Heart left ventricle (tissue), 16 donors: ENCODE measurements around the gene PDZK1. TPM values are rescaled to one million over a fixed set of nuclear protein-coding genes. Genes with fewer than 3 reads are reported as not detected.
A peak's percentile ranks its signal among the peaks of the same experiment; 100 is the strongest.

Source experiments
- ATAC-seq, 4 donors: fragments of 200-7000 bp; cut with Tn5 transposase; one replicate each; pipeline ENCODE4 v1.9.1; 2020 to 2022; ENCODE audit warnings: moderate library complexity in 4 of 4, mild to moderate bottlenecking in 3 of 4, moderate number of reproducible peaks in 1 of 4
- DNase-seq, 5 donors: peaks; one replicate each; pipeline ENCODE4 v3.0.0-alpha.2; 2020
- H3K27ac ChIP-seq, 12 donors: fragments of 200-600 bp; sonication (generic) in 4 of 12; one replicate each; pipeline versions ENCODE4 v1.5.0 to v1.8.0; 2016 to 2022; ENCODE audit warnings: mild to moderate bottlenecking in 2 of 12
- H3K27me3 ChIP-seq, 9 donors: fragments of 200-600 bp; sonication (generic) in 2 of 9; one replicate each; pipeline versions ENCODE4 v1.5.1 to v1.8.0; 2016 to 2022; ENCODE audit warnings: mild to moderate bottlenecking in 3 of 9
- H3K36me3 ChIP-seq, 9 donors: fragments of 200-600 bp; sonication (generic) in 2 of 9; one replicate each; pipeline versions ENCODE4 v1.5.0 to v1.8.0; 2018 to 2022; ENCODE audit warnings: mild to moderate bottlenecking in 2 of 9
- H3K4me1 ChIP-seq, 12 donors: fragments of 200-600 bp; sonication (generic) in 4 of 12; one replicate each; pipeline versions ENCODE4 v1.5.0 to v1.8.0; 2016 to 2022; ENCODE audit warnings: mild to moderate bottlenecking in 3 of 12
- H3K4me3 ChIP-seq, 12 donors: fragments of 200-600 bp; sonication (generic) in 4 of 12; one replicate each; pipeline versions ENCODE4 v1.5.0 to v1.8.0; 2017 to 2022; ENCODE audit warnings: mild to moderate bottlenecking in 9 of 12, moderate library complexity in 4 of 12
- H3K9me3 ChIP-seq, 12 donors: fragments of 200-600 bp; sonication (generic) in 4 of 12; one replicate each; pipeline versions ENCODE4 v1.5.0 to v1.8.0; 2016 to 2022; ENCODE audit warnings: mild to moderate bottlenecking in 1 of 12
- POLR2A ChIP-seq, 2 donors: fragments of 450-650 bp; IDR thresholded peaks; one replicate each; pipeline ENCODE4 v1.6.1; 2017; ENCODE audit warnings: antibody characterized with exemption in 2 of 2, mild to moderate bottlenecking in 2 of 2, moderate library complexity in 2 of 2
- WGBS, 4 donors: extraction: QIAGEN DNeasy Blood & Tissue Kit in 2 of 4; methylation state at CpG; one replicate each; pipeline versions ENCODE4 v1.1.5 to v1.1.7; 2013 to 2018; 5-methylcytosine and 5-hydroxymethylcytosine counted together
- intact Hi-C, 10 donors: fragments of 100-400 bp; cut with DNase I; formaldehyde crosslinking; loops; one replicate each; pipeline versions ENCODE4 v1.11.1 to v1.14.2; 2022
- polyA plus RNA-seq, 2 donors: library from polyadenylated mRNA; stranded (reverse); fragments of 200-250 nt; gene quantifications; one replicate each; pipeline ENCODE4 v1.2.3, GENCODE V29; 2013
- total RNA-seq, 9 donors: library from RNA; depleted of rRNA in 2 of 9; stranded (reverse); fragments of >200 nt in 2 of 9; fragmentation: NEBNext Ultra II Directional in 3 of 9; extraction: Animal tissue kit (Norgen Biotek cat#: 25700) in 3 of 9; gene quantifications; one replicate each; pipeline versions ENCODE4 v1.1.0 to v1.2.4, GENCODE V29; 2016 to 2023
- TF ChIP-seq, protein P1 (sequence below), 12 donors: fragments of 200-600 bp; sonication (generic) in 4 of 12; IDR thresholded peaks; one replicate each; pipeline versions ENCODE4 v1.5.0 to v1.8.0; 2018 to 2022; ENCODE audit warnings: antibody characterized with exemption in 12 of 12, mild to moderate bottlenecking in 5 of 12
- donor health status: ischemic (EF 13 %, LVEDD 7.1; RV severe dilation, severe dysfunction).
- donor health status: healthy with polysubstance abuse.
- donor health status: DM: no; HTN: yes; CAD: no.
- donor health status: DM: no; HTN: no; CAD: no.
- donor health status: ischemic (EF 25% LVEDD 6.9; RV normal size, moderate dysfunction).
- donor health status: ischemic (EF 25% LVEDD 5.7; RV mildly dilated, moderate dysfunction).
- donor health status: healthy.
- donor health status: DM: yes; HTN: yes; CAD: no.
- donor health status: ischemic (EF 35%, LVEDD 5.7; RV mildly dilated, moderate dysfunction).
- donor health status: nonischemic (EF 11% LVEDD 7.7; RV severe dilation, severe dysfunction).
- donor health status: DM: yes; HTN: yes; CAD: no.
- donor health status: PGD.
- donor health status: ischemic (EF 29% LVEDD 5.4; RV normal size, mild dysfunction).
- donor health status: nonischemic (EF 23%, LVEDD 6.1; RV moderate dilation, normal function).

The PDZK1 gene
- total and polyA plus RNA-seq, 11 donors: 0.07 to 0.57 (median 0.20) TPM; not detected in 6

DNA sequence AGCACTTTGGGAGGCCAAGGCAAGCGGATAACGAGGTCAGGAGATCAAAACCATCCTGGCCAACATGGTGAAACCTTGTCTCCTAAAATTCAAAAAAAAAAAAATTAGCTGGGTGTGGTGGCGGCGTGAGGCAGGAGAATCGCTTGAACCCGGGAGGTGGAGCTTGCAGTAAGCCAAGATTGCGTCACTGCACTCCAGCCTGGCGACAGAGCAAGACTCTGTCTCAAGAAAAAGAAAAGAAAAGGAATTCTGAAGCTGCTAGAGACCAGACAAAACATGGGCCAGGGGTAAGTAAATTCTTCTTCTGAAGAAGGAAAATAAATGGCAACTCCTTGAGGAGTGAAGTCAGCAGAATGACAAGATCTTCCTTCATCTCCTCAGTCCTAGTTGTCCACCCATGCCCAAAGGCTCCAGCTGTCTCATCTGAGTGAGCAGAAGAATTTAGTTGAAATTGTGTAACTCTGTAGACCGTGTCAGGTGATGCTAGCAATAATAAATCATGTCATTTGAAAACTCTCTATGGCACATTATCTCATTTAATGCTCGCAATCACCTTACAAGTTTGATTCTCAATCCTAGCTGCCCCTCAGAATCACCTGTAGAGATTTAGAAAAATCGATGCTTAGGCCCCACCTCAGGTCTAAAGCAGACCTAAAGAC is 14.3 kb downstream of the PDZK1 start:
- DNase-seq: no peak
- H3K27ac ChIP-seq: no peak overlapping the region
- H3K4me1 ChIP-seq: peaks cover 0 to 24% (median 0%) of the 10 kb centered on the region in 12 donors
- no peak for ATAC-seq
- no peaks in the 10 kb centered on the region for H3K36me3 ChIP-seq
- TF ChIP-seq, protein P1, sequence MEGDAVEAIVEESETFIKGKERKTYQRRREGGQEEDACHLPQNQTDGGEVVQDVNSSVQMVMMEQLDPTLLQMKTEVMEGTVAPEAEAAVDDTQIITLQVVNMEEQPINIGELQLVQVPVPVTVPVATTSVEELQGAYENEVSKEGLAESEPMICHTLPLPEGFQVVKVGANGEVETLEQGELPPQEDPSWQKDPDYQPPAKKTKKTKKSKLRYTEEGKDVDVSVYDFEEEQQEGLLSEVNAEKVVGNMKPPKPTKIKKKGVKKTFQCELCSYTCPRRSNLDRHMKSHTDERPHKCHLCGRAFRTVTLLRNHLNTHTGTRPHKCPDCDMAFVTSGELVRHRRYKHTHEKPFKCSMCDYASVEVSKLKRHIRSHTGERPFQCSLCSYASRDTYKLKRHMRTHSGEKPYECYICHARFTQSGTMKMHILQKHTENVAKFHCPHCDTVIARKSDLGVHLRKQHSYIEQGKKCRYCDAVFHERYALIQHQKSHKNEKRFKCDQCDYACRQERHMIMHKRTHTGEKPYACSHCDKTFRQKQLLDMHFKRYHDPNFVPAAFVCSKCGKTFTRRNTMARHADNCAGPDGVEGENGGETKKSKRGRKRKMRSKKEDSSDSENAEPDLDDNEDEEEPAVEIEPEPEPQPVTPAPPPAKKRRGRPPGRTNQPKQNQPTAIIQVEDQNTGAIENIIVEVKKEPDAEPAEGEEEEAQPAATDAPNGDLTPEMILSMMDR (IDR thresholded peaks at IDR 0.05): no peak
- TF ChIP-seq POLR2A (IDR thresholded peaks at IDR 0.05): no peak
- no peak overlapping the region for H3K4me3 ChIP-seq
- intact Hi-C loops: no loop called here
- no peaks in the 10 kb centered on the region for H3K9me3 ChIP-seq
- H3K27me3 ChIP-seq: no peaks in the 10 kb centered on the region
- 92 to 97% (median 94%) methylated on average over 11 of the region's 11 CpGs for WGBS, 4 donors

DNA sequence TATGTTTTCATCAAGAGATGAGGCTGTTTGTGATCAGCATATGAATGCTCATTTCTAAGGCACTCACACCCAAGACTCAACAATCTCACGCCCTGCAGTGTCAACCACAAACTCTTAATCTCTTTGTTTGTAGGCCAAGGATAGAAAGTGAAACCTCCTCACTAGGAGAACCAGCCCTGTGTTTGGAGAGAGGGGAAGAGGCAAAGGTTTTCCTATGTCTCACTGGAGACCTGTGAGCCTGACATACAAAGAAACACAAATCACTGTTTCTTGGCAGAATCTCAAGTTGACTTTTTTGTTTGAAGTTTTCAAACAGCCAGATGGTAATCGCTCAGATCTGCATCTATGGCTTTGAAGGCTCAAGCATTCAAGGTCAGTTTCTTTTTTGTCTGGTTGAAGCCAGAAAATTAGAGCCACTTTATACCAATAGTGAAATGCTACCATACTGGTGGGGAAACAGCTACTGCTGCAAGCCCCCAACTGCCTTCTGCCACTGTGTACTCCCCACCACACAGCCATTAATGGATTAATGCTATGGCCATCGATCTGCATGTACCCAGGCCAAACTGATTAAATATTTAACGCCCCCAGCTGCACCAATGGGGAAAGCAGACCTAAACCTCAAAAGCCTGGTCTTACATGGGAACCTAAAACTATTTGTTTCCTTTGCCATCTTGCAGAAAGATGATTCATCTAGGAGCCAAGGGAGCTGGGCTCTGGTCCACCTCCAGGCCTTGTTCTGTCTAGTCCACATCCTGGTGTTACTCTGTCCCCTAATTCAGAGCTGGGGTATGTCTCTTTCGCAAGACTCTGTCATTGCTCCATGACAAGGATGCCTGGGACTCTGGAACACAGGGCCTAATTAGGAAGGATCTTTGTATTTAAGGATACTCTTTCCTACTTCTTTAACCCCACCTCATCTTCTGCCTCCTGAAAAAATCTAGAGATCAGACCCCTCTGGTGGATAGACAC is 16.3 kb downstream of the PDZK1 start:
- H3K27me3 ChIP-seq: no peaks in the 10 kb centered on the region
- H3K27ac ChIP-seq: peak overlapping the region in 1 of 12 donors; percentile 46
- intact Hi-C loops: no loop called here
- no peak overlapping the region for H3K4me3 ChIP-seq
- H3K4me1 ChIP-seq: peaks cover 0 to 24% (median 0%) of the 10 kb centered on the region in 12 donors
- WGBS, 4 donors: 76 to 83% (median 80%) methylated on average over 4 to 5 of the region's 5 CpGs
- ATAC-seq (no peak), DNase-seq (no peak)
- no peaks in the 10 kb centered on the region for H3K36me3 ChIP-seq
- no peaks in the 10 kb centered on the region for H3K9me3 ChIP-seq
- TF ChIP-seq POLR2A (IDR thresholded peaks at IDR 0.05): no peak
- TF ChIP-seq, protein P1 (IDR thresholded peaks at IDR 0.05): no peak

DNA sequence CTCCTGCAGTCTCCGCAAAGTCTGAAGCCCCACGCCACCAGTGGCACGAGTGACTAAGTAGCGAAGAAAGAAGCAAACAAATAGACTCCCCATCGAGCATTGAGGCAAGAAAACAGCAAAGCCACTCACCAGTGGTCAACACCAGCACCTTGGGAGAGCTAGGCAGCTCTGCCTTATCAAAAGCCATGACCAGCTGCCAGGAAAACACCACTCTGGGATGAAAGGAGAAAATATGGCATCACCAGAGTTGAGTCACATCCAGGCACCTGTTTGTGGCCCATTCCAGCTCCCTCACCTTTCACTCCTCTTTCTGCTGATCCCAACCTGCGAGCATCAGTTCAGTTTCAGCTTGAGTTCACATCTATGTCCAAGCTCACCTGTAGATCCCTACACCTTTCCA is 17.2 kb downstream of the PDZK1 start:
- WGBS, 4 donors: 94 to 96% (median 94%) methylated on average over 6 of the region's 6 CpGs
- no peaks in the 10 kb centered on the region for H3K27me3 ChIP-seq
- TF ChIP-seq, protein P1 (IDR thresholded peaks at IDR 0.05): no peak
- no peak for TF ChIP-seq POLR2A (IDR thresholded peaks at IDR 0.05)
- no peaks in the 10 kb centered on the region for H3K9me3 ChIP-seq
- ATAC-seq: no peak
- no peak overlapping the region for H3K4me3 ChIP-seq
- DNase-seq: no peak
- intact Hi-C loops: no loop called here
- no peak overlapping the region for H3K27ac ChIP-seq
- peaks cover 0 to 24% (median 0%) of the 10 kb centered on the region in 12 donors for H3K4me1 ChIP-seq
- H3K36me3 ChIP-seq: no peaks in the 10 kb centered on the region

DNA sequence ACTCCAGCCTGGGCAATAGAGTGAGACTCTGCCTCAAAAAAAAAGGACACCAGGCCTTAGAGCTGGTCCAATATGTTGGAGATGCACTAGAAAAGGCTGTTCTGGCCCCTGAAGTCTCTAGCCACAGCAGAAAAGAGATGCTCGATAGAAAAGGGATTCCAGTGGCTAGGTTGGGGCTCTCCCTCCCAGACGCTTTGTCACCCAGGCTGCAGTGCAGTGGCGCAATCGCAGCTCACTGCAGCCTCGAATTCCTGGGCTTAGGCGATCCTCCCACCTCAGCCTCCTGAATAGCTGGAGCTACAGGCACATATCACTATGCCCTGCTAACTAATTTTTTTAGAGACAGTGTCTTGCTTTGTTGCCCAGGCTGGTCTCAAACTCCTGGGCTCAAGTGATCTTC is 18.2 kb downstream of the PDZK1 start:
- H3K9me3 ChIP-seq: no peaks in the 10 kb centered on the region
- peaks cover 0 to 24% (median 0%) of the 10 kb centered on the region in 12 donors for H3K4me1 ChIP-seq
- H3K4me3 ChIP-seq: no peak overlapping the region
- 90 to 96% (median 93%) methylated on average over 6 of the region's 6 CpGs for WGBS, 4 donors
- ATAC-seq: no peak
- H3K36me3 ChIP-seq: no peaks in the 10 kb centered on the region
- TF ChIP-seq, protein P1 (IDR thresholded peaks at IDR 0.05): no peak
- no peak for TF ChIP-seq POLR2A (IDR thresholded peaks at IDR 0.05)
- intact Hi-C loops: no loop called here
- no peak for DNase-seq
- no peak overlapping the region for H3K27ac ChIP-seq
- no peaks in the 10 kb centered on the region for H3K27me3 ChIP-seq
